Stimulated activated CD4-positive, alpha-beta T cell treated with anti-CD3 and anti-CD28 coated beads, Interleukin-1b, Interleukin-23, amount 100 ng/mL, for 24 hours (primary cell): ENCODE results near the gene BAIAP2L1.

Source experiments
- DNase-seq, 4 experiments: peaks; one replicate each; pipeline ENCODE4 v3.0.0-alpha.2; 2020; ENCODE audit warnings: low read depth in 4 of 4, low spot score in 1 of 4

BAIAP2L1 gene

DNA sequence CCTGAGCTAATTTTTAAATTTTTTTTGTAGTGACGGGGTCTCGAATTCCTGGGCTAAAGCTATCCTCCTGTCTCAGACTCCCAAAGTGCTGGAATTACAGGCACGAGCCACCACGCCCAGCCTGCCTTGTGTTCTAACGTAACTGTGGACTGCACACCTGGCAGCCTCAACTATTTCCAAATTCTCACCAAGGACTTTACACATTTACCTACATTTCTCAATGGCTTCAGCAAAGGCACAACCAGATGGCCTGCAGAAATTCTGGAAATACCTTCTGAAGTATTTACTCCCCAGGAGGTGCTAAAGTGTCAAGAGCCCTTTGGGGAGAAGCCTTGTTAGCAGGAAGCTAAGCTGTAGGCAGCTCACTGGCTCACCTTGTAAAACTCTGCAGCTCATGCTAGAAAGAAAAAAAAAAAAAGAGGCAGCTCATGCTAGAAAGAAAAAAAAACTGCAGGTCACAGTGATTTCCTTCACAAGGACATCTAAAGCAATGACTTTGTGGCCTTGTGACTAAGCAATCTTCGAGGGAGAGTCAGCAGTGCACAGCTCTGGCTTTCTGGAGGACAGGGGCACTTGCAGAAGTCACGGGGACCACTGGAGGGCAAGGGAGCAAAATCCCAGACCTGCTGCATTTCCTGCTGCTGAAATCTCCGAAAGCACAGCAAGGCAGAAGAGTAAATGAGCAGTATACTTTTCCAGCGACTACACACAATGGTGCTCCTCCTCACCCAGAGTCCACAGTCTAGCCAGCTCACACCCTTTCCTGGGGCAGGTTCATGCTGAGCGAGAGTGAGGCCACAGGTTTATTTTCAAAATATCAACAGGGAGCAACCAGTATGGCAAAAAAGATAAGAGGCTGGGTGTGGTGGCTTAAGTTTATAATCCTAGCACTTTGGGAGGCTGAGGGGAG, 40.4 kb downstream of the BAIAP2L1 start:
- DNase-seq: no peak

DNA sequence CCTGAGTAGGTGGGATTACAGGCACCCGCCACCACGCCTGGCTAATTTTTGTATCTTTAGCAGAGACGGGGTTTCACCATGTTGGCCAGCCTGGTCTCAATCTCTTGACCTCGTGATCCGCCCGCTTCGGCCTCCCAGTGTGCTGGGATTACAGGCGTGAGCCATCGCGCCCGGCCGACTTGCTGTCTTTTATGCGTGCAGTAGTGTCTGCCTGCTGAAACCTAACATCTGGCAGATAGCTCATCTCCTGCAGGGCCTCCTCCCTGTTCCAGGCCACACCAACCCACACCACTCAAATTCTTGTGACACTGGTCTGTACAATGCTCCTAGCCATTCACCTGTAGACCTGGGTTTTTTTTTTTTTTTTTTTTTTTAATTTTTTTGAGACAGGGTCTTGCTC, 41.5 kb downstream of the BAIAP2L1 start:
- DNase-seq: no peak

DNA sequence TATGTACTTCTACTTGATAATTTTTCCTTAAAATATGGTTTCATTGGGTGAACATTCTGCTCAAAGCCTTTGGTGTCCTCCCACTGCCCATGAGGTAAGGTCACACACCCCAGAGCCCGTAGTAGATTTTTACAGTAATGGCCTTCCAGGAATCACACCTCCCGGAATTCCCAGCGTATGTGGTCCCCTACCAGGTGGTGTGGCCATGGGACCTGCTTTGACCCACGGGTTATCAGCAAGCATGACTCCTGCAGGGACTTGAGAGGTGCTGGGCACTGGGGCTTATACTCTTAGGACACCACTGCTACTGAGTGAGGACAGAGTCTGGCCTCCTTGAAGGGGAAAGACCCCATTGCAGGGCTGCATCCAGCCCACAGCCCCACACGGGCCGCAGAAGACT, 42.2 kb downstream of the BAIAP2L1 start:
- DNase-seq: no peak

DNA sequence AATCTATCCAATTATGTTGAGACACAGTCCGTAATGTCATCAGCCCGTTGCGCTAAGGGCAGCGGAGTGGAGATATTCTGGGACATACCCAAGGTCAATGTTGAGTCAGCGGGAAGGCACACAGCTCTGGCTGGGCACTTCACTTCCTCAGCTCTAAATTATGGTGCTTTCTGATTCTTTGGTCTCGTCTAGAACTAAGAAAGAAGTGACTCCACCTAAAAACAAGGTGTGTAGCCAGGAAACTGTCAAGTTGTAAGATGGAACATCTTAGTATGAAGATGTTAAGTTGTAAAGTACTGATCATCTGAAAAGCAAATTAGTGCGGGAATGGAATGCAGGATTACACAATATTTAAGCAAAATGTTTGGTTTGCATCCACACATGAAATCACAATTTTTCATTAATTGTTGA, 43.1 kb downstream of the BAIAP2L1 start:
- DNase-seq: no peak

DNA sequence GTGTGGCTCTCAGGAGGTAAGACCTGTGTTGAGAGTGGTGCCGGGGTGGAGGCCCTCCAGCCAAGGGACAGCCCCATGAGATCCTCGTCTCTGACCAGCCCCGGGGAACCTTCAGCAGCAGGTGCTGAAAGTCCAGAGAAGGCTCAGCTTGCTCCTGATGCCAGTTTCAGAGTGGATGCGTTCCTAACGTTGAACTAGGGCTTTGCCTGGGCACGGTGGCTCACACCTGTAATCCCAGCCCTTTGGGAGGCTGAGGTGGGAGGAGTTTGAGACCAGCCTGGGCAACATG, 45.7 kb downstream of the BAIAP2L1 start:
- DNase-seq: no peak

DNA sequence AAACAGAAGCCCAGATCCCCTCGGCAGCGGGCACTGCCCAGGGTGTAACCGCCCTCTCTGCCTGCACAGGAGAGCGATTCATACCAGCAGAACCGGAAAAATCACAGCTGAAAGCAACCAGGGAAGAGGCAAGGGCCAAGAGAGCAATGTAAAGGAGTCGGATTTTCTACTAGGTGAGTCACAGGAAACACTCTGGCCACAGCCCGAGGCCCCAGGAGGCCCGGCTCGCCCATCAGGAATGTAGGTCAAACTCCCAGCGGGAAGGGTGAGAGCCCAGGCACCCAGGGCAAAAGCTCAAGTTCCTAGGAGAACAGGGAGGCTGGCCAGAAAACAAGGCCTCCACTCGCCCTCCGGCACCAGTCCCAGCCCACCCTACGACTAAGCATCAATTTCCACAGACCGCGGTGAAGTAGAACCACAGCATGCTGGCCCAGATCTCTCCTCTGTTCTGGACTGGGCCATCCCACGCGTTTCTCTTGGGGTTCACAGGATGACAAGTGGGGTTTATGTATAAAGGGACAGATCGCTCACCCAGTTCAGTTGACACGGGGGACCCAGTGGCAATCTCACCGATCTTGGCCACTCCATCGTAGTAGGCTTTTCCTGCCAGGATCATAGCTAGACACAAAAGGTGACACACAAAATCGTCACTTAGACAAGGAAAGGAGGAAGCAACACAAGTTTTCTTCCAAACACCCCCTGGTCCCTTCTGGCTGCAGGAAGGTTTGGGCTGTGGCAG, 46.2 kb downstream of the BAIAP2L1 start:
- no peak for DNase-seq

DNA sequence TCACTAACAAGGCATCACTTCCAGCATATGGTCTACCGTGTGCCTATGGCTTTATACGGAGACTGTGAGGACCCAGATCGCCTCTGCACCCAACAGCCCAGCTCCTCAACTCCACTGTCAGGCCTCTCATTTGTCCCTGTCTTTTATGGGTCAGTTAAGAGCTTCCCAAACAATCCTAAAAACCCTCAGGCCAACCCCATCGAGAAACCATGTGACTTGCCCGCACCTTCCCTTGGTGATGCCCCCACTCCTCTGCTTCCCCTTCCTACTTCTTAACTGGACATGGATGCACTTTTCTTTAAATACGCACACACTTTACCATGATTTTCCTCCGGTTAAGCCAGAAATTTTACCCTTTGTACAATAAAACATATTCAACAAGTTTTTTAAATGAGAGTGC, 46.8 kb downstream of the BAIAP2L1 start:
- no peak for DNase-seq

DNA sequence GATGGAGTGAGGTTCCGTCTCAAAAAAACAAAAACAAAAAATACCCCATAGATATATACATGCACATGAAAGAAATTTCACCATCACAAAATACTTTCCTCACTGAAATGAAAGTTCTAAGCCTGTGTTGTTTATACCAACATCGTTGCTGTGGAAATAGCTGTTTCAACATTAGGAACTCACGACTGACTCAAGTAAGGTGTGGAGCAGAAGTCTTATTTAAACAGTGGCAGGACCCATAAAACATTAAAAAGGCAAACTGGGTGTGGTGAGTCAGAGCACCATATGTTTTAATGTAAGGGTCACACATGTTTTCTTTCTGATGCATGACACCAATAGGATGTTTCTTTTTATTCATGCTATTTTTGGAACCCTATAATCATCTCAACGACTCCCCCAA, 48.3 kb downstream of the BAIAP2L1 start:
- no peak for DNase-seq

DNA sequence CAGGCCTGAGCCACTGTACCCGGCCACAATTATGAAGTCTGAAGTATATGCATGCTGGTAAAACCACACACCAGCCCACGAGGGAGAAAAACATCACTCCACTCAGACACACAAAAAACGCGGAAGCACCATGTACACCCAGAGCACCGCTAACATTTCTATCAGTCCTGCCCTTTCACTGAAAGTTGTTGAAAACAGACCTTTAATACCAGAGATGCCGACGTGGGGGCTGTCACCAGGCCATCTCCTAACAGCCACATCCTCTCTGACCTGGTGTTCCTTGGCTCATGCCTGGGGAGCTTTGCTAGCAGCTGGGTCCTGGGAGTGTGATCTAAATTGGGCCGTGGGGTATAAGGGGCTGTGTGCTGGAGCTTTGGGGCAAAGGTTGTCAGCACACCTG, 49.8 kb downstream of the BAIAP2L1 start:
- DNase-seq: no peak

DNA sequence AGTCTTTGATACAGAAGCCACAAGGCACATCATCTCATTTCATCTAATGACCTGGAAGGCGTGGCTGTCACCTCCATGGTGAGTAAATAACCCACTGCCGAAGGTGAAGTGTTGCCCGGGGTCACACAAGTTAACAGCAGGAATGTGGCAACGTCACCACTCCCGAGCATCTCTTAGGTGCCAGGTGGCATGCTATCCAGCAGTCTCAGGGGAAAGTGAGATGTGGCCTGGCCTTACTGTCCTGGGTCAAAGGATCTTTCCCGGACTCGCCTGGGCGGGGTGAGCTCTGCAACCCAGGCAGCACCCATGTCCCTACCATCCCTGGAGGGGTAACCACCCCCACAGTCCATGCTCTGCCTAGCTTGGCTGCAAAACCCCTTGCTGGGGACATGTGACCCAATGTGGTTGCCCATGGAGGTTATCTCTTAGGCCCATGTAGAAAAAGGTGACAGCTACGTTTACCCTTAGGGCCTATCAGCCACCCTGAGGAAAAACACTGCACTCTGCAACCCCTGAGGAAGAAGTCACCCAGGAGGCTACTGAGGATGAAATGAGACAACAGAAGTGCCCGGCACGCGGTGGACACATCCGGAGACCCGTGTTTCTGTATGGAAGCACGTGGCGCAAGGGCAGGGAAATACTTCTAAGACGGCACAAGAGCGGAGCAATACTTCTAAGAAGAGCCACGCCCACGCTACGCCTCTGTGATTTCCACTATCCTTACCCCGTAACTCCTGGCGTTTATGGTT, 52.0 kb downstream of the BAIAP2L1 start:
- DNase-seq: no peak

DNA sequence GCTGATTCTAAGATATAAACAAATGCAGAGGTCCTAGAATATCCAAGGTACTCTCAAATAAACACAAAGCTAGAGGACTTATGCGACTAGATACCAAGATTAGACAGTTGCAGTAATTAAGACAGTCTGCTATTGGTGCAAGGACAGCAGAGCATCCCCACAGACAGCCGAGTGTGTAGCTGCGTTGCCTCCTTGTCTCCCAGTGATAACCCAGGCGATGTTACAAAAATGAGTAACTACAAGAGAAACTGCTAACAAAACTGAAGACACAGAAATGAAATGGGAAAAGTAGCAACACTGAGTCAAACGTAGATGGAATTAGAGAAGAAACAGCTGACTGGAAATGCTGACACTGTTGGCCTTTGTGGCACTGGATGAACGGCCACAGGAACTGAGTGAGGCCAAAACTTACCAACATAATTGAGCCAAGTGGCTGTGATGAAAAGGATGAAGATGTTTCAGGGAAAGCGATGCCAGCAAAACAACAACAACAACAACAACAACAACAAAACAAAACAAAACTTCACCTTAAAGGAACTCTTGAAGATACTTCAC, 54.3 kb downstream of the BAIAP2L1 start:
- DNase-seq: no peak

DNA sequence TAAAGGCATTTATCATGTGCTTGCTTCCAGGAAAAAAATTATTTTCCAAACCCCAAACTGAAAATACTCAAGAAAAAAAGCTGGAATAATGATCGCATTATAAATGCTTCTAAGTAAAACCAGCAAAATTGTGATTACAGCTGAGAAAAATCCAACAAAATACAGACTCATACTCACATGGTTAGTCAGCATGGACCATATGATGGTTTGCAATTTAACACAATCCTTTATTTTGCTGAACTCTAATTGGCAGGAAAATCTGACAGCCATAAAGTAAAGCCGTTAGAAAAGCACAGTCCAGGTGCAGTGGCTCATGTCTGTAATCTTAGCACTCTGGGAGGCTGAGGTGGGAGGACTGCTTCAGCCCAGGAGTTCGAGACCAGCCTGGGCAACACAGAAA, 59.8 kb downstream of the BAIAP2L1 start:
- DNase-seq: no peak

DNA sequence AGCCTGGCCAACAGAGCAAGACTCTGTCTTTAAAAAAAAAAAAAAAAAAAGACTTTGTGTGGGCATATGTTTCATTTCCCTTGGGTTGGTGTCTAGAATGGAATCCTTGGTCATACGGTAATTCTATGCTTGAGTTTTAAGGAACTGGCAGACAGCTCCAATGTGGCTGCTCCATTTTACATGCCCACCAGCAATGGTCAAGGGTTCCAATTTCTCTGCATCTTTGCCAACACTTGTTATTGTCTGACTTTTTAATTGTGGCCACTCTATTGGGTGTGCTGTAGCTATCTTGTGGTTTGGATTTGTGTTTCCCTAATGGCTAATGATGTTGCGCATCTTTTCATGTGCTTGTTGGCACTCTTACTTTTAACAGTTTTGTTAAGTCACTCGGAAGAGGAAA, 61.8 kb downstream of the BAIAP2L1 start:
- no peak for DNase-seq

DNA sequence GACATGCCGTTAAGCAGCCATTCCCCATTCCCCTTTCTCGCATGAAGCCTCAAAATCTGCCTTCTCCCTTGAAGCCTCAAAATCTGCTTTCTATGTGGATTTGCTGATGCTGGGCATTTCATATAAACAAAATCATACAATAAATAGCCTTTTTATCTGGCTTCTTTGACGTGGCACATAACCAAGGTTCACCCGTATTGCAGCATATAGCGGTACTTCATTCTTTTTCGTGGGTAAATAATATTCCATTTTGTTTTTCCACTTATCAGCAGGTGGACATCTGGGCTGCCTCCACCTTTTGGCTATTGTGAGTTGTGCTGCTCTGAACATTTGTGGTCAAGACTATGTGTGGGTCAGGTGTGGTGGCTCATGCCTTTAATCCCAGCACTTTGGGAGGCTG, 62.4 kb downstream of the BAIAP2L1 start:
- no peak for DNase-seq

DNA sequence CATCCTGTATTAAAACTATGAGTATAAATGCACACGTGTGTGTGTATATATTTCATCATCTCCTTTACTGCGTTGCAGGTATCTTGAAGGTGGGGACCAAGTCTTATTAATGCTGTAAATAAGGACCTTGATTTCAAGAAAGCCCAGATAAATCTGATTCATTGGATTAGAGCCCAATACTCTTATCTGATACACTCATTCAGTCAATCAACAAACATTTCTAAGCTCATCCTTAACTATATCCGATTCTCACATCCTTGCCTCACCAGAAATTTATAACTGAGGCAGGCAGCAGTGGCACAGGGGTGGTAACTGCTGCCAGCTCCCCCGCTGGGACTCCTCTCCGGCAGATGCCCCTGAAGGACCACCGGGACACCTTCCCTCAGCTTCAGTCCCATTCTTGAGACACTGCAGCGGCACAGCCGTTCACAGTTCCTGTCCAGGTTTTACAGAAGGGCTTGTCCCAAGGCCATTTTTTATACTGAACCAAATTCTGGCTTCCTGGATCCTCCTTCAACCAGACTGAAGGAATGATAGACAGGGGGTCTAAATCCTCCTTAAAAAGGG, 65.4 kb downstream of the BAIAP2L1 start:
- no peak for DNase-seq

DNA sequence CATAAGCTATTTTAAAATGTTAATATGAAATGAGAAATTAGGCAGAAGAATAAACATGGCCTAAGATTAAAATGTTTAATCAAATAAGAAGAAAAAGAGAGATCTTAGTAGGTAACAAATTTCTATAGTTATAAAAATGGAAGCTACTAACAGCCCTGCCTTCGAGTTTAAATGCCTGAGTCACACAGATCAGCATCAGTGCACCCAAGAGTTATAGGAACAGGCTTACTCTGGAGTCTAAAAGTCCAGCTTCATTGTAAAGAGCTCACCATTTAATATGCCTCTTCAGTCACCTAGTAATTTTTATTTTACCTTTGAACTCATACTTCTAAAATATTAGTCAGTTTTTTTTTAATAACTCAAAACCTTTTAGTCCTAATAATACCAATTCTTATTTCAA, 66.8 kb downstream of the BAIAP2L1 start:
- DNase-seq: no peak

DNA sequence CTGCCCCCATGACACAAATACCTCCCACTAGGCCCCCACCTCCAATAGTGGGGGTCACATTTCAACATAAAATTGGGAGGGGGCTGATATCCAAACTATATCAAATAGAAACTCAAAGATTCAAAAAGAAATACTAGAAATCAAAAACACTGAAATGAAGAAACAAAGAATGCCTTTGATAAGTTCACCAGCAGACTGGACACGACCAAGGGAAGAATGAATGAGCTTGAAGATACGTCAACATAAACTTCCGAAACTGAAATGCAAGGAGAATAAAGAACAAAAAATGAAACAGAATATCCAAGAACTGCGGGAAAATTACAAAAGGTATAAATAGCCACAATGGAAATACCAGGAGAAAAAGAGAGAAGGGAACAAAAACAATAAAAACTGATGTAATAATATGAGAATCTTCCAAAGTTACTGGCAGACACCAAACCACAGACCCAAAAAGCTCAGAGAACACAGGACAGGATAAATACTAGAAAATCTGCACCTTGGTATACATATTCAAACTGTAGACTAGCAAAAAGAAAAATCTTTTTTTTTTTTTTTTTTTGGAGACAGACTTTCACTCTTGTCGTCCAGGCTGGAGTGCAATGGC, 69.9 kb downstream of the BAIAP2L1 start:
- DNase-seq: no peak

DNA sequence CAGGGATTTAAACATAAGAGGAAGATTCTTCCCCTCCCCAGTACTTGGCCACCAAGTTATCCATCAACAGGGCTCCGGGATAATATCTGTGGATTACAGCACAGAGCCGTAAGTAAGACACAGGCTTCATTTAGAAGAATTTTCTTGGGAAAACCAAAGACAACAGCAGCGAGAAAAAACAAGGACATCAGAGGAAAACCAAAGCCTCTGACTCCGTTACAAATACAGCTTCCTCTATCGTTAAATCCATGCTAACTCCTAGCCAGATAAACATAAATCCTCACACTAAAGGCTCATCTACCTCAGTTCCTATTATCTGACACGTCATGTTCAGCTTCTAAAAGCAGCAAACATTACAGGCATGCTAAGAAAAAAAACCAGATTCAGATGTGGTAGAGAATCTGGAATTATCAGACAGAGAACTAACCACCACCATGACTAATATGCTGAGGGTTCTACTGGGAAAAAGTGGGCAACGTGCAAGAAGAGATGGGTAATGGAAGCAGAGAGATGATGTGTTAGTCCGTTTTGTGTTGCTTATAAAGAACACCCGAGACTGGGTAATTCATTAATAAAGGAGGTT, 71.0 kb downstream of the BAIAP2L1 start:
- DNase-seq: no peak

DNA sequence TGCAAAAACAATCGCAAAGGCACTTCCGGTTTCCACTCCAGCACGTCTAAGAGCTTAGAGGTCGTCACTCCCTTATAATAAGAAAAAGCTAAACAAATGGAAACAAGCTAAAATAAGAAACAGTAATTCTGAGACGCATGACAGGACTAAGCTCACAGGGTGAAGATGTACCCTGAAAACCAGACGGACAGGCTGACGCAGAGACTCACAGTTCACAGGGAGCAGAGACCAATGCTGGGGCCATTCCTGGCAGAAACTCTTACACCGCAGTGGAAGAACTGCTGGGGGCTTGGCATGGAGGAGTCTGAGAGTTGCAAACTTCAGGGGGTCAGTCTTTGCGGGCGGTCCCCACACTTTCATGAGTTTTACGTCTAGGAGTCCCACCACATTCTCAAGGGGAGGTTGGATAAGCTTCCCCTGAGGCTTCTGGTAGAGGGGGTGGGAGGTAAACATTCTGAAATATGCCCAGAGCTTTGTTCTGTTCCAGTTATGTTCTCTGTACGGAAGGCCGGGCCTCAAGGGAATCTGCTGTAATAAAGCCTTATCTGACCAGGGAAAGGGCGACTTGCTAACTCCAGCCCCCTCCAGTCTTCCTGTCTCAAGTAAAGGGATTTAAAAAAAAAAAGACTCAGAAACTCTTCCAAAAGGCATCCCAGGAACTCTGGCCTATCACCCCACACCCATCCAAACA, 71.6 kb downstream of the BAIAP2L1 start:
- DNase-seq: no peak

DNA sequence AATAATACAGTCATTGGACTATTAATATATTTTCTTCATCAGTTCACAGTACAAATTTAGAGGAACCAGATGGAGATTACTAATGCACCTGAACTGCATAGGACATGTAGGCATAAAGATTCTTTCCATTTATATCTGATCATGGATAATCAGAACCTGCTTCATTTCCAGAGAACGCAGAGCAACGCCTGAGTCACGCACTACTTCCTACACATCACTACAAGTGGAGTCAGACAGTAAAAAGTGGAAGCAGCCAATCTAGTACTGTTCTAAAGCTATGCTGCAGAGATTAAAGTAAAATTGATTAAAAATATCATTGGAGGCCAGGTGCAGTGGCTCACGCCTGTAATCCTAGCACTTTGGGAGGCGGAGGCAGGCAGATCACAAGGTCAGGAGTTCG, 76.1 kb downstream of the BAIAP2L1 start:
- DNase-seq: no peak
